ENCODE results near the gene SFI1. TPM values are rescaled to one million over a fixed set of nuclear protein-coding genes. Genes with fewer than 3 reads are reported as not detected.

SFI1 gene
- total RNA-seq, 4 donors from 2014 or later, result 9.4 to 21.1 (median 15.4) TPM

DNA sequence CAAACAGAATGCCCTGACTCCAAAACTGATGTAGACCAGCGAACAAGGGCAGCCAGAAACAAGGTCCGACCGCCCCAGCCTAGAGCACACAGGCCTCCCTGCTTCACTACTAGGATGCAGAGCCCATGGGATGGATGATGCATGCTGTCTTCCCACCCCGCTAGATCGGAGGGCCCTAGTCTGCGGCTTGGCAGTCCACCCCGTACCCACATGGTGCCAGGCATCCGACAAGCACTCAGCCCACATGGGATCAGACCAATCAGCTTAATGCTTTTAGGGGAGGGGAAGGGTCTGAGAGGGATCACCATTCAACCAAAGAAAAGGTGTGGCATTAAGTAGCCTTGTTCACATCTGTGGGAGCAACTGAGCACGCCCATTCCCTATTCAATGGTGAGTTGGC is 135.1 kb downstream of the SFI1 start:
- no peaks in the 10 kb centered on the region for H3K27me3 ChIP-seq
- H3K27ac ChIP-seq (replicated peaks in 1 of 4), result peak overlapping the region; percentile 77 to 85 (median 82)
- intact Hi-C loops (cut with DNase I), result loop anchor here (5.0 kb wide), 1 partner anchor 74 kb away; no protein-coding TSS in a partner anchor
- H3K4me1 ChIP-seq, result peaks cover 37 to 63% (median 53%) of the 10 kb centered on the region in 4 donors
- no peaks in the 10 kb centered on the region for H3K36me3 ChIP-seq
- WGBS, result 90% methylated on average over 7 of the region's 9 CpGs
- DNase-seq (ENCODE audit: extremely low spot score), result no peak
- TF ChIP-seq EP300 (IDR thresholded peaks at IDR 0.05), result no peak
- TF ChIP-seq POLR2A (IDR thresholded peaks at IDR 0.05; ENCODE audit: low read depth), result no peak
- no peak for TF ChIP-seq POLR2AphosphoS5 (IDR thresholded peaks at IDR 0.05)
- TF ChIP-seq, protein P1, sequence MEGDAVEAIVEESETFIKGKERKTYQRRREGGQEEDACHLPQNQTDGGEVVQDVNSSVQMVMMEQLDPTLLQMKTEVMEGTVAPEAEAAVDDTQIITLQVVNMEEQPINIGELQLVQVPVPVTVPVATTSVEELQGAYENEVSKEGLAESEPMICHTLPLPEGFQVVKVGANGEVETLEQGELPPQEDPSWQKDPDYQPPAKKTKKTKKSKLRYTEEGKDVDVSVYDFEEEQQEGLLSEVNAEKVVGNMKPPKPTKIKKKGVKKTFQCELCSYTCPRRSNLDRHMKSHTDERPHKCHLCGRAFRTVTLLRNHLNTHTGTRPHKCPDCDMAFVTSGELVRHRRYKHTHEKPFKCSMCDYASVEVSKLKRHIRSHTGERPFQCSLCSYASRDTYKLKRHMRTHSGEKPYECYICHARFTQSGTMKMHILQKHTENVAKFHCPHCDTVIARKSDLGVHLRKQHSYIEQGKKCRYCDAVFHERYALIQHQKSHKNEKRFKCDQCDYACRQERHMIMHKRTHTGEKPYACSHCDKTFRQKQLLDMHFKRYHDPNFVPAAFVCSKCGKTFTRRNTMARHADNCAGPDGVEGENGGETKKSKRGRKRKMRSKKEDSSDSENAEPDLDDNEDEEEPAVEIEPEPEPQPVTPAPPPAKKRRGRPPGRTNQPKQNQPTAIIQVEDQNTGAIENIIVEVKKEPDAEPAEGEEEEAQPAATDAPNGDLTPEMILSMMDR (IDR thresholded peaks at IDR 0.05), result no peak
- peak overlapping the region; percentile 69 to 85 (median 76) for H3K4me3 ChIP-seq
- no peaks in the 10 kb centered on the region for H3K9me3 ChIP-seq

DNA sequence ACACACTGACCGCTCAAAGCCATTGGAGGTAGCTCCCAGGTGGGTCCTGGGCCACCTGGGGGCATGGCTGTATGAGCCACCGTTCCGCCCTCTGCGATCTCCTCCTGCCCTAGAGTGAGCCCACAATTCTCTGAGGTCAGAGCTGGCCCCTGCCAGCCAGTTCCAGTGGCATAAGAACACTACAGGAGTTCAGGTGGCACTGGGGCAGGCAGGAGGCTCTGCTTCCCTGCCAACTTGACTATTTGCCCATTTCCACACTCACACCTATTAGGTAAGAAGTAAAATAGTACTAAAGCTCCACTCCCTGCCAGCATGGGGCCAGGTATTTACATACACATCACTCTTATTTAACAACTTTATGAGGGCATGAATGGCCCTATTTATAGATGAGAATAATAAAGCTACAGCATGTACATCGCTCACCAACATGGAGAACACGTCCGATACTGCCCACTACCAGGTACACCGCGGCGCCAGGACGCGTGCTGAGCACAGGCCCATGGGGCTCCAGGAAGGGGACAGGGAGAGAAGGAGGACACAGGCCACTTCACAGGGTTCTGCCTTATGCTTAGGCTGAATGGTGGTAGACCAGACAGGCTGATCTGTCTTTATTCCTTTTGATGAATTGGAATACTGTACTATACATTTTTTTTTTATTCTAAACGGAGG is 139.4 kb downstream of the SFI1 start:
- Histone ChIP-seq H3K27me3 (no peaks in the 10 kb centered on the region), H3K4me3 (no peak overlapping the region), H3K9me3 (no peaks in the 10 kb centered on the region), H3K27ac (replicated peaks in 1 of 4) (no peak overlapping the region), H3K4me1 (peaks cover 12 to 38% (median 30%) of the 10 kb centered on the region in 4 donors), H3K36me3 (no peaks in the 10 kb centered on the region)
- intact Hi-C loops (cut with DNase I), result no loop called here
- no peak for DNase-seq (ENCODE audit: extremely low spot score)
- 92% methylated on average over 13 of the region's 13 CpGs for WGBS
- TF ChIP-seq, protein P1 (IDR thresholded peaks at IDR 0.05), result no peak
- TF ChIP-seq POLR2AphosphoS5 (IDR thresholded peaks at IDR 0.05), result no peak

DNA sequence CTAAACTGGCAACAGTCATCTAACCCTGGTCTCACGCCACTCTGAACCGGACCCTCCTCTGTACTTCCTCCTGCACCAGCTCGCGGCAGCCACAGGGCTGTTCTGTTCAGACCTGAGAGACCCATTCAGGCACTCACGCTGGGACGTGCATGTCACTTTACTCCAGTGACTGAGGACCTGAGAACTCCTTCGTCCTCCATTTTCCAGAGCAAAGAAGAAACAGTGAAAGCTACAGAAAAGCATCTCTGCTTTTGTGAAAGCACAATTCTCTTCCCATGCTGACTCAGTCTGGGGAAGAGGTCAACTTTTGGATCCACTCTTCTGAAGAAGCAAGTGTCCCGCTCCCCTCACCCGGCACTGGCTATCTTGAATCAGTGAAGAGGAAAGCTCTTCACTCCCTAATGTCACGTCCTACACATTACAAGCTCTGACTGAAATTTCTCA is 141.1 kb downstream of the SFI1 start:
- Histone ChIP-seq H3K9me3 (no peaks in the 10 kb centered on the region), H3K36me3 (peaks cover 0 to 14% (median 8%) of the 10 kb centered on the region in 4 donors), H3K4me3 (peak overlapping the region; percentile 23 to 40 (median 26)), H3K4me1 (peaks cover 5 to 25% (median 20%) of the 10 kb centered on the region in 4 donors), H3K27ac (replicated peaks in 1 of 4) (peak overlapping the region; percentile 32 to 75 (median 63)), H3K27me3 (no peaks in the 10 kb centered on the region)
- TF ChIP-seq EP300 (IDR thresholded peaks at IDR 0.05) (no peak), POLR2A (IDR thresholded peaks at IDR 0.05; ENCODE audit: low read depth) (no peak), POLR2AphosphoS5 (IDR thresholded peaks at IDR 0.05) (no peak)
- TF ChIP-seq, protein P1 (IDR thresholded peaks at IDR 0.05), result no peak
- 74% methylated on average over 10 of the region's 10 CpGs for WGBS
- no peak for DNase-seq (ENCODE audit: extremely low spot score)
- intact Hi-C loops (cut with DNase I), result no loop called here

DNA sequence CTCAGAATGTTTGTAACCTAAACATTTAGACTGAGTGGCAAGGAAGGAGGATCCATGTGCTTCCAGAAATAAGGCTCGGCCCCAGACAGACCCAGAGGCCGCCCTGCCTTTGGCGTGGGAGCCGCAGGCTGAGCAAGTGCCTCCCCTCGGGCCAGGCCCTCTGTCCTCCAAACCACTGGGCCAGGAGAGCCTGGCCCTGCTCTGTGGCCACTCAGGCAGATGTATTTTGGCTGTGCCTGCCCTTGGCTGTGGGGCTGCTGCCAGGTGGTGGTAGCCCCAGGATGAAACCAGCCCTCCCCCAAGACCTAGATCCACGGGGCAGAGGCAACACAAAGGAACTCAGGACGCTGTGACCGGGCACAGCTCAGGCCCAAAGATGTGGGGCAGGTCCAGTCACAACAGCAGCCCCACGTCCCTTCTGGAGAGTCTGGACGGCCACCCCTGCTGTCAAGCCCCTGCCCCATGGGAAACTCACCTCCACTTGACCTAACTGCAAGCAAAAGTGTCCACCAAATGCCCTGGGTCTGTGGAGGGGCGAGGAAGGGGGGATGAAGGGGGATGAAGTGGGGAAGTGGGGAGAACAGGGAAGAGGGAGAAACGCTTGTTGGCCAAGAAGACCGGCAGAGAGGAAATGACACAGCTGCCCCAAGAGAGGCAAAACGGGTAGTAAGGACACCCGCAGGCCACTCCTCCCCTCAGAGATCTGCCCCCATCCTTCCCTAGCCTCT is 141.7 kb downstream of the SFI1 start:
- Histone ChIP-seq H3K27ac (replicated peaks in 1 of 4) (peak overlapping the region; percentile 32 to 75 (median 63)), H3K4me3 (peak overlapping the region; percentile 23 to 40 (median 26)), H3K9me3 (no peaks in the 10 kb centered on the region), H3K4me1 (peaks cover 5 to 26% (median 20%) of the 10 kb centered on the region in 4 donors), H3K36me3 (peaks cover 0 to 16% (median 9%) of the 10 kb centered on the region in 4 donors), H3K27me3 (no peaks in the 10 kb centered on the region)
- TF ChIP-seq EP300 (IDR thresholded peaks at IDR 0.05) (no peak), POLR2A (IDR thresholded peaks at IDR 0.05; ENCODE audit: low read depth) (no peak), POLR2AphosphoS5 (IDR thresholded peaks at IDR 0.05) (no peak)
- TF ChIP-seq, protein P1 (IDR thresholded peaks at IDR 0.05), result no peak
- WGBS, result 67% methylated on average over 9 of the region's 15 CpGs
- no peak for DNase-seq (ENCODE audit: extremely low spot score)
- intact Hi-C loops (cut with DNase I), result no loop called here
